HG03432 (cell line): ENCODE results near the gene SGO2.

Source experiments
- ATAC-seq: cut with Tn5 transposase; IDR thresholded peaks from one replicate; pipeline ENCODE4 v1.9.1; 2021; ENCODE audit warnings: mild to moderate bottlenecking, moderate library complexity; ENCODE audit not compliant: unreplicated experiment

SGO2 gene

GRCh38 chr2:200593905-200594304 is 67.9 kb downstream of the SGO2 start:
- ATAC-seq, result no peak

- no peak for ATAC-seq
These were observed 69.9 kb downstream of the SGO2 start for GRCh38 chr2:200595913-200596312.

GRCh38 chr2:200596774-200597570 is 71.0 kb downstream of the SGO2 start:
- ATAC-seq, result no peak

- no peak for ATAC-seq
These were observed 73.2 kb downstream of the SGO2 start for GRCh38 chr2:200599206-200599605.

- no peak for ATAC-seq
These were observed 74.7 kb downstream of the SGO2 start for GRCh38 chr2:200600549-200601225.

GRCh38 chr2:200602584-200602983 is 76.6 kb downstream of the SGO2 start:
- ATAC-seq, result no peak

- no peak for ATAC-seq
These were observed 78.0 kb downstream of the SGO2 start for GRCh38 chr2:200603972-200604371.

- no peak for ATAC-seq
These were observed 78.7 kb downstream of the SGO2 start for GRCh38 chr2:200604571-200605255.

- no peak for ATAC-seq
These were observed 82.5 kb downstream of the SGO2 start for GRCh38 chr2:200608341-200609027.

- ATAC-seq, result no peak
These were observed 83.1 kb downstream of the SGO2 start for GRCh38 chr2:200609028-200609614.

- peak; percentile 69 for ATAC-seq
These were observed 84.2 kb downstream of the SGO2 start for GRCh38 chr2:200610217-200610616.

GRCh38 chr2:200613692-200614091 is 87.7 kb downstream of the SGO2 start:
- no peak for ATAC-seq

GRCh38 chr2:200614249-200614648 is 88.2 kb downstream of the SGO2 start:
- ATAC-seq, result no peak

- peak; percentile 68 for ATAC-seq
These were observed 89.2 kb downstream of the SGO2 start for GRCh38 chr2:200615247-200615646.

- ATAC-seq, result no peak
These were observed 90.2 kb downstream of the SGO2 start for GRCh38 chr2:200616193-200616592.

- no peak for ATAC-seq
These were observed 90.6 kb downstream of the SGO2 start for GRCh38 chr2:200616656-200617055.

- ATAC-seq, result no peak
These were observed 91.4 kb downstream of the SGO2 start for GRCh38 chr2:200617156-200618053.

GRCh38 chr2:200618054-200618419 is 92.0 kb downstream of the SGO2 start:
- ATAC-seq, result no peak

GRCh38 chr2:200618590-200619021 is 92.6 kb downstream of the SGO2 start:
- ATAC-seq, result no peak

- ATAC-seq, result no peak
These were observed 93.3 kb downstream of the SGO2 start for GRCh38 chr2:200619279-200619678.
